Measurements from ENCODE around the gene LRIT2.
"Not testable (repeated sequence)": the region's sequence is repeated elsewhere in the genome, so short reads cannot be mapped to it uniquely, and the experiment has no call there.

LRIT2 gene

DNA sequence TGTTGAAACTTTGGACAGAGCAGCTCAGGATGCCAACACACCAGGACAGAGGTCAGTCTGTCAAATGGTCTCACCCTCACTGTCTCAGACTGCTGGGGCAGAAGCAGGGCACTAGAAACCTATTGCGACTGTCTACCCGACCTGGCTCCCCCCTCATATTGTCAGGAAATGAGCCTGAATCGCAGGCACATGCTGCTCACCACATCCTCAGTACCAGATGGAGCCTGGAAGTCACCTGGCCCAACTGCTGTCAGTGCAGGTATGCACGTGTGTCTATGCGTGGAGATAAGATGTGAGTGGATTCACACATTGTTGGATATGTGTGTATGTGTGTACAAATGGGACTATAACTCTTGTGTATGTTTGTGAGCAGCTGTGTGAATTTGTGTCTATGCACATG is 34.2 kb downstream of the LRIT2 start:
- TF ChIP-seq, protein P1, sequence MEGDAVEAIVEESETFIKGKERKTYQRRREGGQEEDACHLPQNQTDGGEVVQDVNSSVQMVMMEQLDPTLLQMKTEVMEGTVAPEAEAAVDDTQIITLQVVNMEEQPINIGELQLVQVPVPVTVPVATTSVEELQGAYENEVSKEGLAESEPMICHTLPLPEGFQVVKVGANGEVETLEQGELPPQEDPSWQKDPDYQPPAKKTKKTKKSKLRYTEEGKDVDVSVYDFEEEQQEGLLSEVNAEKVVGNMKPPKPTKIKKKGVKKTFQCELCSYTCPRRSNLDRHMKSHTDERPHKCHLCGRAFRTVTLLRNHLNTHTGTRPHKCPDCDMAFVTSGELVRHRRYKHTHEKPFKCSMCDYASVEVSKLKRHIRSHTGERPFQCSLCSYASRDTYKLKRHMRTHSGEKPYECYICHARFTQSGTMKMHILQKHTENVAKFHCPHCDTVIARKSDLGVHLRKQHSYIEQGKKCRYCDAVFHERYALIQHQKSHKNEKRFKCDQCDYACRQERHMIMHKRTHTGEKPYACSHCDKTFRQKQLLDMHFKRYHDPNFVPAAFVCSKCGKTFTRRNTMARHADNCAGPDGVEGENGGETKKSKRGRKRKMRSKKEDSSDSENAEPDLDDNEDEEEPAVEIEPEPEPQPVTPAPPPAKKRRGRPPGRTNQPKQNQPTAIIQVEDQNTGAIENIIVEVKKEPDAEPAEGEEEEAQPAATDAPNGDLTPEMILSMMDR (IDR thresholded peaks at IDR 0.05; ENCODE audit: low read length, missing control alignments), result no peak
- no peak overlapping the region for H3K4me3 ChIP-seq (replicated peaks; ENCODE audit: low read depth, low read length)
- no peak for DNase-seq (ENCODE audit: low read depth)

DNA sequence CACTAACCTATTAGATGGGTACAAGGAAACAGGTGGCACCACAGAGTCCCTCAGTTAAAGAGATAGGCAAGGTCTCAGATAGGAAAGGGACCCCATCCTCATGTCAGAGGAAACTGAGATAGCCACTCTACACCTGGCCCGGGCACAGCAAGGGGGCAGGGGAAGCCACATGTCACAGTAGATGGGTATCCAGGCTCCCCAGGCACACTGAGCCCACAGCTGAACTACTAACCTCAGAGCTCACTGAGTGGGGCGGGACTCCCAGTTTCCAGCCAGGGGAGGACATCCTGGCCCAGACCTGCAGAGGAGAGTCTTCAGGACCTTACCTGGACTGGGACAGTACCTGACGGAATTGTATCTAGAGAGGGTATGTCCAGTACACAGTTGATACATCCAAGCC is 34.7 kb downstream of the LRIT2 start:
- no peak for DNase-seq (ENCODE audit: low read depth)
- no peak overlapping the region for H3K4me3 ChIP-seq (replicated peaks; ENCODE audit: low read depth, low read length)
- TF ChIP-seq, protein P1 (IDR thresholded peaks at IDR 0.05; ENCODE audit: low read length, missing control alignments), result no peak

DNA sequence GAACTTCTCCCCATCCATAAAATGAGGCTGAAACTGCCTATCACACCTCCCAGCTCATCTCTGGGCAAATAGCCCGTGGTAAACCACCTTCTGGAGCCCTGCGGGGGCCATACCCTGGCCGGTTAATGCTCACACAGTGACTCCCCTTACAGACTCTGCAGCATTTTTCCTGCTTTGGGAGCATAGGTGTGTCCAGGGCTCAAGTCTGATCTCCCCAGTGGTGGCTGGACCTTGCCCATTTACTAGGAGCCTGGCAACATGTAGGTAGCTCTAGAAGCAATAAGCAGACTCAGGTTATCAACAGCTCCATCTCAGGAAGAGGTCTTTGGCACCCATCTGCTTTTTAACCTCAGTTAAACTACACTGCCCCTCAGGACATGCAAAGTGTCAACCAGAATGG is 36.5 kb downstream of the LRIT2 start:
- H3K4me3 ChIP-seq (replicated peaks; ENCODE audit: low read depth, low read length), result no peak overlapping the region
- DNase-seq (ENCODE audit: low read depth), result no peak
- TF ChIP-seq, protein P1 (IDR thresholded peaks at IDR 0.05; ENCODE audit: low read length, missing control alignments), result no peak

DNA sequence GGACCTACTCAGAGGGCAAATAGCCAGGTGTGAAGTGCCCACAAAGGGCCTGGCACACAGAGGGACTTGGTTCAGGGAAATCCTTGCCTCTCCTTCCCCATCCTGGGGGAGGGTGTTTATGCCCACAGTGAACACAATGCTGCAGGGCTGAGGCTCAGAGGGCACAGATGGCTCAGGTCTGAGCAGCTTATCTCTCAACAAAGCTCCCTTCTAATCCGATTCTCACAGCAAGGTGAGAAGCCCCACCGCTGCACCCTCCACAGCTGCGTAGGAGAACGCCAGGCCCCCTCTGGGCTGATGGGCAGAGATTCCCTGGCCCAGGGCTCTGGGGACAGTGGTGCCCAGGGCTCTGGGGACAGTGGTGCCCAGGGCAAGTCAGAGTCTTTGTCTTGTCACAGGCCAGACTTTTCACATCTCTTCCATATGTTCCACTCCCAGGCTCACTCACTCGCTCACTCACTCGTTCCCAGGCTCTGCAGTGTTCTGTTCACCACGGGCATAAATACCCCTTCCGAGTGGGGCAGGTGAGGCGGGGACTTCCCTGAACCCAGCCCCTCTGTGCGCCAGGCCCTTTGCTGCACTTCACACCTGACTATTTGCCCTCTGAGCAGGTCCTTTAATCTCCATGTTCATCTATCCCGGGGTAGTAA is 39.7 kb downstream of the LRIT2 start:
- H3K4me3 ChIP-seq (replicated peaks; ENCODE audit: low read depth, low read length), result no peak overlapping the region
- TF ChIP-seq, protein P1 (IDR thresholded peaks at IDR 0.05; ENCODE audit: low read length, missing control alignments), result no peak
- DNase-seq (ENCODE audit: low read depth), result no peak

DNA sequence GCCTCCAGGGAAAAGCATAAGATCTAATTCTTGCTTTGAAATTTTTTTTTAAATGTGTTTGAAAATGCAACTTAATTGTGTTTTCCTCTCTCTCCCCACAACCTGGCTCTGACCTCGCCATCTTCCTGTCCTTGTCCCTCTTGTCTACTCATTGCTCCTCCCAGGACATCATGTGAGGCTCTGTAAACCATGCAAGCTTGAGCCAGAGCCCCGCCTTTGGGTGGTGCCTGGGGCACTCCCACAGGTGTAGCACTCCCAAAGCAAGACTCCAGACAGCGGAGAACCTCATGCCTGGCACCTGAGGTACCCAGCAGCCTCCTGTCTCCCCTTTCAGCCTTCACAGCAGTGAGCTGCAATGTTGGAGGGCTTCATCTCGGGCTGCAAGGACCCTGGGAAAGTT is 40.8 kb downstream of the LRIT2 start:
- H3K4me3 ChIP-seq (replicated peaks; ENCODE audit: low read depth, low read length), result no peak overlapping the region
- TF ChIP-seq, protein P1 (IDR thresholded peaks at IDR 0.05; ENCODE audit: low read length, missing control alignments), result no peak
- DNase-seq (ENCODE audit: low read depth), result no peak

DNA sequence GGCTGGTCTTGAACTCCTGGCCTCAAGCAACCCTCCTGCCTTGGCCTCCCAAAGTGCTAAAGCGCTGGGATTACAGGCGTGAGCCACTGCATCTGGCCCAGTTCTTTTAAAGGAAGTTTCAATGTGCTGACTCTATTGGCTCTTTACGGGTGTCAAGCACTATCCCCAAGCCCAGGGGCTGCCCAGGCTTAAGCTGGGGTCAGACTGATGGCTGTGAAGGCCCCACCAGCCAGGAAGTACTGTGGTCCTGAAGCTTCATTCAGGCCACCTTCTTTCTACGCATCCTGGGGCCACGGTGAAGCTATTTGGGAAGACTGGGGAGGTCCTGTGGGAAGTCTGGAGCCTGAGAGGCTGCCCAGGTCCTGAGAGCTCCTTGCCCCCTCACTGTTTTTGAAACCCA is 43.7 kb downstream of the LRIT2 start:
- no peak overlapping the region for H3K4me3 ChIP-seq (replicated peaks; ENCODE audit: low read depth, low read length)
- TF ChIP-seq, protein P1 (IDR thresholded peaks at IDR 0.05; ENCODE audit: low read length, missing control alignments), result no peak
- no peak for DNase-seq (ENCODE audit: low read depth)

DNA sequence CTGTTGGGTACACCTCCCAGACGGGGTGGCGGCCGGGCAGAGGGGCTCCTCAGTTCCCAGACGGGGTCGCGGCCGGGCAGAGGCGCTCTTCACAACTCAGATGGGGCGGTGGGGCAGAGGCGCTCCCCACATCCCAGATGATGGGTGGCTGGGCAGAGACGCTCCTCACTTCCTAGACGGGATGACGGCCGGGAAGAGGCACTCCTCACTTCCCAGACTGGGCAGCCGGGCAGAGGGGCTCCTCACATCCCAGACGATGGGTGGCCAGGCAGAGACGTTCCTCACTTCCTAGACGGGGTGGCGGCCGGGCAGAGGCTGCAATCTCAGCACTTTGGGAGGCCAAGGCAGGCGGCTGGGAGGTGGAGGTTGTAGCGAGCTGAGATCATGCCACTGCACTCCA is 45.0 kb downstream of the LRIT2 start:
- not testable (repeated sequence) for H3K4me3 ChIP-seq (replicated peaks; ENCODE audit: low read depth, low read length); DNase-seq (ENCODE audit: low read depth)

All from fibroblast of pulmonary artery (primary cell).